Muscle of back (tissue), 11 donors: Measurements from ENCODE around the gene FBLN2. TPM values are rescaled to one million over a fixed set of nuclear protein-coding genes. Genes with fewer than 3 reads are reported as not detected.

ENCODE experiments used
- DNase-seq, 3 donors: peaks; one replicate each; pipeline versions ENCODE4 v3.0.0 to v3.0.0-alpha.2; 2013
- polyA plus RNA-seq, 10 donors: library from polyadenylated mRNA; unstranded; fragments of 120-200 nt; gene quantifications; one replicate each; pipeline ENCODE4 v1.2.1, GENCODE V29; 2013; ENCODE audit not compliant: insufficient read length in 10 of 10

FBLN2 gene
- polyA plus RNA-seq, 10 donors = 27.1 to 107 (median 54.1) TPM

DNA sequence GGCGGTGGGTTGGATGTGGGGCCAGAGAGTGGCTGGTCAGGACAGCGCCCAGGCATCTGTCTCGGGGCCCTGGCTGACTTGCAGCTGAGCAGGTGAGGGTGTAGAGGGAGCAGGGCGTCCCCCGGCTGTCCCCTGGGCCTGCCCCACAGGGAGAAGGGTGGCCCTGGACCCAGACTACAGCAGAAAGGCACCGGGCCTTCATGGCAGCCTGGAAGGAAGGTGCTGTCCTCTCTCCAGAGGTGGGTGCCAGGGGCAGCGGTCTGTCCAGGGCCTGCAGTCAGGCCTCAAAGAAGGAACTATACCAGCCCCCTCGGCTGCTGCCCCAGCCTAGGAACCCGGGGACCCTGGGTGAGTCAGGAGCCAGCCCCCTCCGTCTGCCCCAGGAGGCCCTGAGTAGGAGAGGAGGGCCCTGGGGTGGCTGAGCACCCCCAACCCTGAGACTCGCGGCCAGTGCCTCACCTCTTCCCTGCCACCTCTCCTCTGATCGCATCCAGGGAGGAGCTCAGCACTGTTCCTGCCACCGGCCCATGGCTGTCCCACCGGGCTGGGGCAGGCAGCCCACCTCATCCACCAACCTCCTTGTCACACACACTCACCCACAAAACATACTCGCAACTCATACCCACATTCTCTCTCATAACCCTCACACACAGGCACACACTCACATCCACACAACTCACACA, 133.5 kb downstream of the FBLN2 start:
- DNase-seq = no peak

DNA sequence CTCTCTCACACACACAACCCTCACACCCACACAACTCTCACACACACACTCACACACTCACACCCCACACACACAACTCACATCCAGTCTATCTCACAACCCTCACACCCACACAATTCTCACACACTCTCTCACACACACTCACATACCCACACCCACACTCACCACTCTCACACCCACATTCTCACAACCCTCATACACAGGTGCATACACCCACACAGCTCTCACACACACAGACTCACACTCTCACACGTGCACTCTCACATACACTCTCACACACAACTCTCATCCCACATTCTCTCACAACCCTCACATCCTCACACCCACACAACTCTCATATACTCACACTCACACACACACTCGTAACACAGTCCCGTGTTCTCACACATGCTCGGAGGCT, 134.4 kb downstream of the FBLN2 start:
- DNase-seq = no peak

DNA sequence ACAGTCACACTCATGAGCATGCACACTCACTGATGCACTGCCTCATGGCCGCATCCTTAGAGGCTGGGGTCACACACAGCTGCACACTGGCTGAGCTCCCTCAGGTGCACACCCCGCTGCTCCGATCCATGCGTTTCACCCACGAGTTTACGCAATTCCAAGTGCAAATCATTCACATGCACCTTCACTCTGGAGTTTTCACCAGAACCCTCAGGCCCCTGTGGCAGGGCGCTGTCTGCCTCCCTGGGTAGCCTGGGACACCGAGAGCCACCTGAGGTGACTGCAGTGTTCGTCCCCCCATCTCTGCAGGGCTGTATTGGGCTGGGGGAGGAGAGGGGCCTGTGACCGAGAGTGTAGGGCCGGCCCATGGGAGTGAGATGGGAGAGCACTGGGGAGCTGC, 134.8 kb downstream of the FBLN2 start:
- no peak for DNase-seq

GRCh38 chr3:13684350-13684749, 135.4 kb downstream of the FBLN2 start:
- DNase-seq = no peak

DNA sequence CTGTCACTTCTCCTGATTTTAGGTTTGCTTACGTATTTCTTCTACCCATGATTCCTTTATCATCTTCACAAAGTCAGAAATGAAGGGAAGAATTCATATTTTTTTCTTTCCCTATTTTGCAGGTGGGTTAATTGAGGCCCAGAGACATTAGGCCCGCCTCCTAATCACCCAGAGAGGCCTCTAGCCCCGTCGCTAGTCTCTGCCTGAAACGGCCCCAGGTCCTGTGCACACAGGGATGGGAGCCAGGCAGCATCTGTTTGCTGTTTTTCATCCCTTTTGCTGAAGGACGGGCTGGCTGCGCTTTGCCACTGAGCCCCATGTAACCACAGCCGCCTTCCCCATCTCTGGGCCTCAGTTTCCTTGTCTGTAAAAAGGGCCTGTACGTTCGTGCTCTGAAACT, 135.9 kb downstream of the FBLN2 start:
- no peak for DNase-seq

DNA sequence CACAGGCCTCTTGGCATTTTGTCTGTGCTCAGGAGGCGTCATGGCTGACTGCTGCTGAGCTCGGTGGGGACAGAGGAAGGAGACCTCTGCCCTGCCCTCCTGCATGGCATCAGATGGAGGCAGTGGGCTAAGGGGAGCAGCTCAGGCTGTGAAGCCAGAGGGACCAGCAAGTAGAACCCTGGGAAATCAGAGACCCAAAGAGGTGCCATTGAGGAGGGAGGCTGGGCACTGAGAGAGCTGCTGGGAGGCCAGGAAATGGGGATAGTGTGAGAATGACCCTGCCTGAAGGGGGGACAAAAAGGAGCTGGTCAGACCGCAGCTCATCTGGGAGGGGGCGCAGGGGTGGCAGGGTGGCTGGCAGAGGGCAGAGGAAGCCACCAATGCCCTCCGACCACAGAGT, 136.8 kb downstream of the FBLN2 start:
- no peak for DNase-seq

DNA sequence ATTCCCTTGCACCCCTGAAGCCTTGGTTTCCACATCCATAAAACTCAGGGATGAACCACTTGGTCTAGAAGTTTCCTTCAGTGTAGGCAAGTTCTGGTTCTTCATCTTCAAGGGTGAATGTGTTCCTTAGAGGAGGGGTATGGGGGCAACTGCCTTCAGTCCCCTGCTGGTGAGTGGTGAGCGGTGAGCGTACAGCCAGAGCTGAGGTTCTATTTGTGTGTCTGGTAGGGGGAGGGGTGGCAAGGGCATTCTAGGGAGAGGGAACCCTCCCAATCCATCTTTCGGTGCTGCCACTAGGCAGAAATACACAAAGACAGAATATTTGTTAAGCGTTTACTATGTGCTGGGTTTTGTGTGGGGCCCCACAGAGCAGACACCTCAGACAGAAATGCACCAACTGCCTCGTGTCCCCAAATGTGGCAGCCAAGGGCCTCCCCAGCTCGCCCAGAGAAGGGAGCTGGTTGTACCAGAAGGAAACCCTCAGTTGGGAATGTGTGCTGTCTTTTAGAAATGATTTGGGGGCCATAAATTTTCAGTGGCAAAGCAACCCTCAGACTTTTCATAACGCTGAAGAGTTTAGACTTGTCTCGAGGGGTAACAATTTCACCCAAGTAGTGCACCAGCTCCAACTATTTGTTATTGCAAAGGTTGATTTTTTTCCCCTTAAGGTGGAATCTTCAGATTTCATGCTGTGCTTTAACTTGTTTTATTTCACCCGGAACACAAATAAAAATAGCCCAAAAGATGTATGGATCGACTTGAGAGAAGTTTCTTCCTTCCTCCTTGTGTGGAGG, 137.6 kb downstream of the FBLN2 start:
- DNase-seq = no peak

DNA sequence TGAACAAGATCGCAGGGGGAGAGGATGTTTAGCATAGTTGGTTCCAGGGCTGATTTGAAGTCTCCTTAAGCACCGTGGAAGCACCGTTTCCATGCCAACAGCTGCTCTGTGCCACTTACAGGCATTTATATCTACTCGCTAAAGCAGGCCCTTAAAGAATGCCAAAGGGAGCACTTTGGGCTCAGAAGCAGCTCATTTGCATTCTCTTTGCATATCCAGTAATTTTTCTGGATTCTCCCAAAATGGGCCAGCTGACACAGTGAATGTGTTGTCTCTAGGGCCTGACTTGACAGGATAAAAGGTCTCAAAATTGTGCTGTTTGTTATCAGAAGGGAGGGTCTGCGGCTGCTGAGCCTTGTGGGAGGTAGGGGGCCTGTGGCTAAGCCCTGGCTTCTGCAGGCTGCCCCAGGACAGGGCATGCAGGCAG, 138.6 kb downstream of the FBLN2 start:
- peak in 2 of 3 donors; percentile 7 to 25 for DNase-seq

Other genes with a start within 250 kb of the FBLN2 start
- gene NUP210, start 128.8 kb upstream of the FBLN2 start, polyA plus RNA-seq = 10 to 100 TPM in 2 of 10 donors, 1 to 10 TPM in 8; 7.2 to 11.8 (median 8.5) TPM
- 10 to 100 TPM; 11.6 to 18.0 (median 13.6) TPM for gene HDAC11, start 68.8 kb upstream of the FBLN2 start, polyA plus RNA-seq